Measurements from ENCODE around the gene MYO7B.

The MYO7B gene

GRCh38 chr2:127561371-127561770 lies 25.9 kb downstream of the MYO7B start:
- DNase-seq (ENCODE audit: low read depth) = no peak
- no peak for TF ChIP-seq CTCF (conservative IDR thresholded peaks at IDR 0.05; ENCODE audit: low read depth, low read length)
- H3K4me3 ChIP-seq (ENCODE audit: low read depth, low read length) = no peak overlapping the region

- H3K4me3 ChIP-seq (ENCODE audit: low read depth, low read length) = no peak overlapping the region
- no peak for DNase-seq (ENCODE audit: low read depth)
- no peak for TF ChIP-seq CTCF (conservative IDR thresholded peaks at IDR 0.05; ENCODE audit: low read depth, low read length)
These were observed 27.5 kb downstream of the MYO7B start for GRCh38 chr2:127562936-127563335.

GRCh38 chr2:127563458-127564428 lies 28.3 kb downstream of the MYO7B start:
- no peak for DNase-seq (ENCODE audit: low read depth)

GRCh38 chr2:127564429-127565260 lies 29.2 kb downstream of the MYO7B start:
- no peak for DNase-seq (ENCODE audit: low read depth)
- no peak for TF ChIP-seq CTCF (conservative IDR thresholded peaks at IDR 0.05; ENCODE audit: low read depth, low read length)
- H3K4me3 ChIP-seq (ENCODE audit: low read depth, low read length) = no peak overlapping the region

More at GRCh38 chr2:127563458-127564428, 28.3 kb downstream of the MYO7B start:
- no peak for TF ChIP-seq CTCF (conservative IDR thresholded peaks at IDR 0.05; ENCODE audit: low read depth, low read length)
- H3K4me3 ChIP-seq (ENCODE audit: low read depth, low read length) = no peak overlapping the region

GRCh38 chr2:127565261-127566138 lies 30.0 kb downstream of the MYO7B start:
- no peak overlapping the region for H3K4me3 ChIP-seq (ENCODE audit: low read depth, low read length)
- TF ChIP-seq CTCF (conservative IDR thresholded peaks at IDR 0.05; ENCODE audit: low read depth, low read length) = no peak
- no peak for DNase-seq (ENCODE audit: low read depth)

- DNase-seq (ENCODE audit: low read depth) = no peak
- TF ChIP-seq CTCF (conservative IDR thresholded peaks at IDR 0.05; ENCODE audit: low read depth, low read length) = no peak
- H3K4me3 ChIP-seq (ENCODE audit: low read depth, low read length) = no peak overlapping the region
These were observed 30.6 kb downstream of the MYO7B start for GRCh38 chr2:127566139-127566417.

All from choroid plexus epithelial cell (primary cell).